K562 (cell line): ENCODE measurements around the gene MRAS. TPM values are rescaled to one million over a fixed set of nuclear protein-coding genes. Genes with fewer than 3 reads are reported as not detected.
A peak's percentile ranks its signal among the peaks of the same experiment; 100 is the strongest.

ENCODE experiments used
- ATAC-seq: fragments of 200-7000 bp; cut with Tn5 transposase; 3 replicates; pipeline ENCODE4 v1.9.1; 2020; ENCODE audit warnings: moderate library complexity
- Bru-seq: library from RNA; stranded (reverse); fragments of 400-500 nt; gene quantifications from one replicate; lab custom pipeline; 2021; lab: Mats Ljungman, UMichigan
- BruChase-seq, 2 experiments: library from RNA; stranded (reverse); fragments of 400-500 nt; gene quantifications; one replicate each; lab custom pipeline; 2021; lab: Mats Ljungman, UMichigan
- BruUV-seq: library from RNA; stranded (reverse); fragments of 400-500 nt; replicated peaks from 2 replicates; lab custom pipeline; 2021; lab: Mats Ljungman, UMichigan
- CTCF ChIA-PET: fragments of 300-600 bp; formaldehyde crosslinking; extraction: SDS; loops from one replicate; lab custom pipeline; 2021; ENCODE audit warnings: low intra/inter-chr PET ratio; lab: Yijun Ruan, JAX
- POLR2A ChIA-PET: fragments of 300-600, 350-650 bp; sonication (Branson Sonifier 250); formaldehyde crosslinking; extraction: SDS; loops from one replicate; lab custom pipeline; 2021; ENCODE audit warnings: antibody characterized with exemption, inconsistent platforms; lab: Yijun Ruan, JAX
- DNase-seq, 4 experiments: peaks; one replicate each; pipeline versions ENCODE4 v3.0.0 to v3.0.0-alpha.2; 2011 to 2018; ENCODE audit warnings: low spot score in 3 of 4, mixed read lengths in 3 of 4; ENCODE audit errors: extremely low read depth in 1 of 4
- FAIRE-seq: peaks from 2 replicates; lab custom pipeline; 2011; peaks lifted over from hg19 to GRCh38; lab: Jason Lieb, UNC
- H2AFZ ChIP-seq: 2 replicates; pipeline ENCODE4 v1.6.0; 2011; ENCODE audit warnings: low read depth, low read length, control low read depth, inconsistent platforms
- H3K27ac ChIP-seq: fragments of 200-600 bp; 3 replicates; pipeline ENCODE4 v1.8.0; 2011; ENCODE audit warnings: low read depth, mild to moderate bottlenecking, control low read depth, inconsistent platforms, low read length, moderate library complexity, mixed read lengths; ENCODE audit errors: extremely low read depth
- H3K27me3 ChIP-seq, 2 experiments: fragments of 300-600 bp in 1 of 2; 2 replicates in 1 of 2; 3 replicates in 1 of 2; pipeline versions ENCODE4 v1.6.0 to v1.8.0; 2011; ENCODE audit warnings: inconsistent platforms in 2 of 2, low read length in 2 of 2, mild to moderate bottlenecking in 1 of 2, mixed read lengths in 1 of 2, moderate library complexity in 1 of 2; ENCODE audit not compliant: control insufficient read depth in 2 of 2, insufficient read depth in 2 of 2
- H3K36me3 ChIP-seq: fragments of 300-600 bp; 3 replicates; pipeline ENCODE4 v1.8.0; 2011; ENCODE audit warnings: mild to moderate bottlenecking, low read length, inconsistent platforms; ENCODE audit not compliant: control insufficient read depth, insufficient read depth
- H3K4me1 ChIP-seq, 2 experiments: fragments of 200-600 bp in 1 of 2; replicated peaks in 1 of 2; 2 replicates in 1 of 2; 3 replicates in 1 of 2; pipeline versions ENCODE4 v1.5.1 to v1.8.0; 2011; ENCODE audit warnings: inconsistent platforms in 2 of 2, low read length in 2 of 2, mild to moderate bottlenecking in 1 of 2, mixed read lengths in 1 of 2, moderate library complexity in 1 of 2; ENCODE audit not compliant: control insufficient read depth in 2 of 2, insufficient read depth in 2 of 2
- H3K4me2 ChIP-seq: 2 replicates; pipeline ENCODE4 v1.6.1; 2011; ENCODE audit warnings: low read length, control low read depth, inconsistent platforms, mixed read lengths; ENCODE audit not compliant: insufficient read depth
- H3K4me3 ChIP-seq: fragments of 200-600 bp; sonication (generic), shearing (Covaris generic); 2 replicates; pipeline ENCODE4 v1.5.1; 2016; ENCODE audit warnings: control low read depth, inconsistent platforms
- H3K79me2 ChIP-seq: fragments of 200-600 bp; 3 replicates; pipeline ENCODE4 v1.8.0; 2011; ENCODE audit warnings: low read length, inconsistent platforms; ENCODE audit not compliant: control insufficient read depth, insufficient read depth
- H3K9ac ChIP-seq, 2 experiments: 2 replicates each; pipeline versions ENCODE4 v1.6.0 to v1.6.1; 2011; ENCODE audit warnings: low read depth in 2 of 2, low read length in 2 of 2, control low read depth in 1 of 2, inconsistent platforms in 1 of 2, mild to moderate bottlenecking in 1 of 2, mixed read lengths in 1 of 2; ENCODE audit not compliant: insufficient read depth in 1 of 2
- H3K9me1 ChIP-seq: one replicate; pipeline ENCODE4 v1.6.0; 2011; ENCODE audit warnings: inconsistent platforms, mild to moderate bottlenecking, low read length, moderate library complexity; ENCODE audit not compliant: control insufficient read depth, insufficient read depth
- H3K9me3 ChIP-seq: replicated peaks from 2 replicates; pipeline ENCODE4 v1.5.1; 2011; ENCODE audit warnings: low read depth, low read length, inconsistent platforms; ENCODE audit not compliant: control insufficient read depth, insufficient read depth
- H4K20me1 ChIP-seq: replicated peaks from 2 replicates; pipeline ENCODE4 v1.6.1; 2011; ENCODE audit warnings: low read length, inconsistent platforms, mixed read lengths; ENCODE audit not compliant: control insufficient read depth, insufficient read depth
- CCNT2 ChIP-seq: IDR thresholded peaks from 2 replicates; pipeline ENCODE4 v1.6.1; 2011; ENCODE audit warnings: borderline replicate concordance, low read depth, mild to moderate bottlenecking, moderate library complexity, mixed read lengths, low read length; ENCODE audit not compliant: insufficient read length; ENCODE audit errors: extremely low read depth
- CXXC5 ChIP-seq: fragments of 250-450 bp; sonication (Bioruptor Pico); IDR thresholded peaks from 2 replicates; pipeline ENCODE4 v1.8.0; 2022; ENCODE audit warnings: inconsistent platforms, mild to moderate bottlenecking, moderate library complexity
- POLR2G ChIP-seq: fragments of 200-400 bp; formaldehyde crosslinking; IDR thresholded peaks from 2 replicates; pipeline ENCODE4 v1.6.1; 2017; ENCODE audit warnings: low read depth, mild to moderate bottlenecking, antibody characterized with exemption, low read length, moderate library complexity
- TBP ChIP-seq: optimal IDR thresholded peaks from 2 replicates; pipeline ENCODE3; 2011; ENCODE audit warnings: low read depth, low read length, improper control_type of control experiment
- ZBTB7A ChIP-seq: IDR thresholded peaks from 2 replicates; pipeline ENCODE4 v1.6.1; 2011; ENCODE audit warnings: low read depth, mild to moderate bottlenecking, low read length, moderate library complexity, borderline replicate concordance; ENCODE audit not compliant: control insufficient read depth
- ZFX ChIP-seq: sonication (generic); formaldehyde crosslinking; IDR thresholded peaks from 2 replicates; pipeline ENCODE4 v1.8.0; 2022; ENCODE audit warnings: mild to moderate bottlenecking, missing genetic modification reagents, moderate library complexity
- ZNF23 ChIP-seq: fragments of 250-450 bp; sonication (Bioruptor Pico); IDR thresholded peaks from 2 replicates; pipeline ENCODE4 v1.4.0; 2020; ENCODE audit warnings: mild to moderate bottlenecking
- WGBS: fragments of 100-300 bp; shearing (Covaris generic); methylation state at CpG from one replicate; pipeline ENCODE4 v1.1.6; 2016; ENCODE audit warnings: low coverage, mixed read lengths; ENCODE audit not compliant: insufficient coverage; ENCODE audit errors: missing lambda C conversion rate; 5-methylcytosine and 5-hydroxymethylcytosine counted together
- in situ Hi-C: fragments of 300-500 bp; cut with MboI; formaldehyde crosslinking; loops from 4 replicates; pipeline ENCODE4 v1.15.0; 2018; ENCODE audit warnings: inconsistent platforms, mixed read lengths
- intact Hi-C: fragments of 100-400 bp; cut with micrococcal nuclease; formaldehyde crosslinking; loops from 2 replicates; pipeline ENCODE4 v1.14.2; 2022
- long read RNA-seq, 3 experiments: library from polyadenylated mRNA in 2 of 3; library from RNA in 1 of 3; unstranded in 2 of 3; stranded (forward) in 1 of 3; transcript quantifications; one replicate each; pipeline ENCODE4 v2.0.0, GENCODE V29; 2019 to 2022
- polyA minus RNA-seq, 3 experiments: library from RNA; depleted of rRNA, polyadenylated mRNA; stranded (reverse); fragments of >200 nt; gene quantifications; 2 replicates each; pipeline ENCODE4 v1.2.3, GENCODE V29; 2011
- polyA plus RNA-seq, 8 experiments: library from polyadenylated mRNA; depleted of rRNA in 4 of 8; stranded (reverse) in 5 of 8; unstranded in 3 of 8; fragments of >200 nt; fragmentation: Nextera tagmentation in 2 of 8; fragmentation: Illumina TruSeq in 1 of 8; extraction: Ambion mirVana in 2 of 8; extraction: Trizol in 1 of 8; gene quantifications; 2 replicates each; pipeline versions ENCODE4 v1.2.1 to v1.2.3, GENCODE V29; 2011 to 2014; ENCODE audit warnings: inconsistent platforms in 1 of 8, missing spikeins in 1 of 8
- total RNA-seq, 7 experiments: library from RNA; depleted of rRNA in 6 of 7; stranded (reverse); fragments of >200 nt in 6 of 7; fragmentation: Illumina TruSeq in 2 of 7; extraction: Trizol in 2 of 7; gene quantifications; 2 replicates each; pipeline versions ENCODE4 v1.2.1 to v1.2.3, GENCODE V29; 2011 to 2021; ENCODE audit warnings: low replicate concordance in 1 of 7
- TF ChIP-seq, protein P1 (sequence below): sonication (generic); formaldehyde crosslinking; IDR thresholded peaks from 2 replicates; pipeline ENCODE4 v1.8.0; 2022; ENCODE audit warnings: mild to moderate bottlenecking, missing genetic modification reagents

Gene MRAS
- total RNA-seq (2011; cell fraction: chromatin; rRNA removed; ENCODE audit: low replicate concordance): 2.1 and 2.9 TPM in 2 replicates
- total RNA-seq (2011; cell fraction: nucleolus; rRNA removed): 2.0 and 2.4 TPM in 2 replicates
- 1.8 and 2.8 TPM in 2 replicates for total RNA-seq (2011; cell fraction: nucleoplasm; rRNA removed)
- total RNA-seq (2014; rRNA removed) (4.0 and 6.2 TPM in 2 replicates), total RNA-seq (2014; rRNA removed; fragmentation: Illumina TruSeq; extraction: Trizol) (6.7 and 8.2 TPM in 2 replicates), total RNA-seq (2015; rRNA removed; fragmentation: Illumina TruSeq; extraction: Trizol) (6.1 and 6.4 TPM in 2 replicates), total RNA-seq (2021) (8.3 and 8.6 TPM in 2 replicates), polyA plus RNA-seq (2011; rRNA removed) (2.2 and 4.8 TPM in 2 replicates), polyA plus RNA-seq (2014; fragmentation: Illumina TruSeq; extraction: Trizol) (8.5 and 10.0 TPM in 2 replicates), polyA plus RNA-seq (2014; fragmentation: Nextera tagmentation; extraction: Ambion mirVana) (1 to 10 TPM; 1.5 to 2.0 TPM), polyA plus RNA-seq (2014; rRNA removed) (5.0 and 5.4 TPM in 2 replicates), polyA minus RNA-seq (2011; rRNA and poly(A)+ RNA removed) (1.9 and 6.3 TPM in 2 replicates), Bru-seq, nascent RNA (percentile 46 among the genes with signal in this experiment), BruChase-seq, experiment 1, labeled RNA remaining after a 2-hour chase (percentile 39 among the genes with signal in this experiment), BruChase-seq, experiment 2, labeled RNA remaining after a 6-hour chase (percentile 39 among the genes with signal in this experiment)
- polyA plus RNA-seq (2011; cell fraction: cytosol; rRNA removed): 1.2 and 6.2 TPM in 2 replicates
- polyA plus RNA-seq (2011; cell fraction: nucleus; rRNA removed): 1.9 and 5.7 TPM in 2 replicates
- polyA plus RNA-seq (2012): 5.5 and 7.9 TPM in 2 replicates
- polyA minus RNA-seq (2011; cell fraction: cytosol; rRNA and poly(A)+ RNA removed): 2.1 and 2.9 TPM in 2 replicates
- 2.2 and 2.7 TPM in 2 replicates for polyA minus RNA-seq (2011; cell fraction: nucleus; rRNA and poly(A)+ RNA removed)
- long read RNA-seq, experiment 1, partial matches to known transcripts: 2 of 13 reads
- long read RNA-seq, experiment 1, other reads (novel, unspliced or antisense): 7 of 13 reads
- long read RNA-seq, experiment 2, partial matches to known transcripts: 0 of 2 reads
- long read RNA-seq, experiment 2, other reads (novel, unspliced or antisense): 1 of 2 reads
- long read RNA-seq, experiment 3, partial matches to known transcripts: 2 of 5 reads
- long read RNA-seq, experiment 3, other reads (novel, unspliced or antisense): 2 of 5 reads

- H3K9me3 ChIP-seq: no peaks in the 10 kb centered on the region
- peak within 1 kb of the TSS; percentile 41; the same call in 2 of the 3 replicates for H3K27ac ChIP-seq
- ATAC-seq (peak; percentile 89), DNase-seq (peak; percentile 60 to 73 (median 70)), FAIRE-seq (no peak)
- H3K9ac ChIP-seq: peak within 1 kb of the TSS; percentile 39 to 91; a peak in 3 of 4 replicates
- H3K79me2 ChIP-seq: no peaks in the 10 kb centered on the region
- no TSS peak for BruUV-seq
- H3K27me3 ChIP-seq: no peaks in the 10 kb centered on the region
- peaks cover 7 to 12% of the 10 kb centered on the region in 2 experiments; a peak in 3 of 5 replicates for H3K4me1 ChIP-seq
- ChIA-PET POLR2A (interaction anchor here (0.5 to 0.7 kb wide), 2 partner anchors 12 to 266 kb away, joined by 3 read pairs; no protein-coding TSS in a partner anchor), CTCF (interaction anchor here (0.7 to 0.9 kb wide), 2 partner anchors 16 to 167 kb away, joined by 4 read pairs; no protein-coding TSS in a partner anchor)
- H2AFZ ChIP-seq: peak within 1 kb of the TSS; percentile 86
- WGBS: 6% methylated on average over 34 of the region's 93 CpGs
- in situ Hi-C loops (no loop called here), intact Hi-C loops (loop anchor here (5.0 kb wide), 1 partner anchor 166 kb away; no protein-coding TSS in a partner anchor)
- H3K4me3 ChIP-seq: peak within 1 kb of the TSS; percentile 55
- H3K9me1 ChIP-seq: no peaks in the 10 kb centered on the region
- peak within 1 kb of the TSS; percentile 76 for H3K4me2 ChIP-seq
- no peaks in the 10 kb centered on the region for H3K36me3 ChIP-seq
- no peaks in the 10 kb centered on the region for H4K20me1 ChIP-seq
- peak; percentile 73 for TF ChIP-seq POLR2G
- peak; percentile 27 for TF ChIP-seq TBP
- peak; percentile 40 for TF ChIP-seq CCNT2
- peak; percentile 86 for TF ChIP-seq ZBTB7A
- TF ChIP-seq ZNF23 (CRISPR knock-in tag): no peak
- TF ChIP-seq, protein P1, sequence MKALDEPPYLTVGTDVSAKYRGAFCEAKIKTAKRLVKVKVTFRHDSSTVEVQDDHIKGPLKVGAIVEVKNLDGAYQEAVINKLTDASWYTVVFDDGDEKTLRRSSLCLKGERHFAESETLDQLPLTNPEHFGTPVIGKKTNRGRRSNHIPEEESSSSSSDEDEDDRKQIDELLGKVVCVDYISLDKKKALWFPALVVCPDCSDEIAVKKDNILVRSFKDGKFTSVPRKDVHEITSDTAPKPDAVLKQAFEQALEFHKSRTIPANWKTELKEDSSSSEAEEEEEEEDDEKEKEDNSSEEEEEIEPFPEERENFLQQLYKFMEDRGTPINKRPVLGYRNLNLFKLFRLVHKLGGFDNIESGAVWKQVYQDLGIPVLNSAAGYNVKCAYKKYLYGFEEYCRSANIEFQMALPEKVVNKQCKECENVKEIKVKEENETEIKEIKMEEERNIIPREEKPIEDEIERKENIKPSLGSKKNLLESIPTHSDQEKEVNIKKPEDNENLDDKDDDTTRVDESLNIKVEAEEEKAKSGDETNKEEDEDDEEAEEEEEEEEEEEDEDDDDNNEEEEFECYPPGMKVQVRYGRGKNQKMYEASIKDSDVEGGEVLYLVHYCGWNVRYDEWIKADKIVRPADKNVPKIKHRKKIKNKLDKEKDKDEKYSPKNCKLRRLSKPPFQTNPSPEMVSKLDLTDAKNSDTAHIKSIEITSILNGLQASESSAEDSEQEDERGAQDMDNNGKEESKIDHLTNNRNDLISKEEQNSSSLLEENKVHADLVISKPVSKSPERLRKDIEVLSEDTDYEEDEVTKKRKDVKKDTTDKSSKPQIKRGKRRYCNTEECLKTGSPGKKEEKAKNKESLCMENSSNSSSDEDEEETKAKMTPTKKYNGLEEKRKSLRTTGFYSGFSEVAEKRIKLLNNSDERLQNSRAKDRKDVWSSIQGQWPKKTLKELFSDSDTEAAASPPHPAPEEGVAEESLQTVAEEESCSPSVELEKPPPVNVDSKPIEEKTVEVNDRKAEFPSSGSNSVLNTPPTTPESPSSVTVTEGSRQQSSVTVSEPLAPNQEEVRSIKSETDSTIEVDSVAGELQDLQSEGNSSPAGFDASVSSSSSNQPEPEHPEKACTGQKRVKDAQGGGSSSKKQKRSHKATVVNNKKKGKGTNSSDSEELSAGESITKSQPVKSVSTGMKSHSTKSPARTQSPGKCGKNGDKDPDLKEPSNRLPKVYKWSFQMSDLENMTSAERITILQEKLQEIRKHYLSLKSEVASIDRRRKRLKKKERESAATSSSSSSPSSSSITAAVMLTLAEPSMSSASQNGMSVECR (CRISPR knock-in tag): peak; percentile 39; the same call in 1 of the 2 replicates
- peak; percentile 69 for TF ChIP-seq CXXC5 (CRISPR knock-in tag)
- TF ChIP-seq ZFX: peak; percentile 82
These were observed at the start of gene MRAS for GRCh38 chr3:138347960-138348753. TSS of gene MRAS (plus strand) at chr3:138348579. CDS start at chr3:138372884, 24,305 bp downstream.
